SH-SY5Y (cell line): ENCODE data around the gene TMPRSS11F.

Experiments
- GATA2 ChIP-seq: IDR thresholded peaks from 2 replicates; pipeline ENCODE4 v1.6.1; 2011; ENCODE audit warnings: mild to moderate bottlenecking, low read depth, low read length
- GATA3 ChIP-seq: IDR thresholded peaks from 2 replicates; pipeline ENCODE4 v1.6.1; 2011; ENCODE audit warnings: low read depth, mild to moderate bottlenecking, low read length, moderate library complexity

- TF ChIP-seq GATA3 (no peak), GATA2 (no peak)
Observed at GRCh38 chr4:68147079-68147478, 17.4 kb upstream of the TMPRSS11F start.
